Neural cell (in vitro differentiated cells): Measurements from ENCODE around the gene MYNN. TPM values are rescaled to one million over a fixed set of nuclear protein-coding genes. Genes with fewer than 3 reads are reported as not detected.

Experiments
- H2AFZ ChIP-seq: fragments of 200-600, 300-800 bp; sonication (generic), shearing (Covaris generic); 2 replicates; pipeline ENCODE4 v1.6.0; 2014; ENCODE audit warnings: low read depth, mild to moderate bottlenecking, antibody characterized with exemption, low read length, moderate library complexity
- H3F3A ChIP-seq: fragments of 200-600 bp; shearing (Covaris generic); 2 replicates; pipeline ENCODE4 v1.6.1; 2016; ENCODE audit warnings: mild to moderate bottlenecking, moderate library complexity, mixed read lengths, antibody characterized with exemption, low read length; ENCODE audit not compliant: insufficient read depth, poor library complexity, severe bottlenecking
- H3K27ac ChIP-seq: fragments of 200-600, 300-800 bp; sonication (generic), shearing (Covaris generic); 2 replicates; pipeline ENCODE4 v1.5.1; 2014; ENCODE audit warnings: mild to moderate bottlenecking, low read length, moderate library complexity
- H3K27me3 ChIP-seq: fragments of 300-800, 200-600 bp; sonication (generic), shearing (Covaris generic); 2 replicates; pipeline ENCODE4 v1.6.0; 2014; ENCODE audit warnings: mild to moderate bottlenecking, low read depth, low read length, moderate library complexity; ENCODE audit not compliant: insufficient read depth
- H3K36me3 ChIP-seq: fragments of 300-800, 200-600 bp; sonication (generic), shearing (Covaris generic); 2 replicates; pipeline ENCODE4 v1.5.1; 2014; ENCODE audit warnings: mild to moderate bottlenecking, antibody characterized with exemption, low read length, moderate library complexity; ENCODE audit not compliant: insufficient read depth
- H3K4me2 ChIP-seq: fragments of 300-800, 200-600 bp; sonication (generic), shearing (Covaris generic); 2 replicates; pipeline ENCODE4 v1.6.0; 2014; ENCODE audit warnings: mild to moderate bottlenecking, low read length
- H3K4me3 ChIP-seq: fragments of 300-800, 200-600 bp; sonication (generic), shearing (Covaris generic); 2 replicates; pipeline ENCODE4 v1.5.1; 2014; ENCODE audit warnings: mild to moderate bottlenecking, low read length, moderate library complexity
- H3K79me2 ChIP-seq: fragments of 200-600 bp; shearing (Covaris generic); replicated peaks from 2 replicates; pipeline ENCODE4 v1.6.0; 2014; ENCODE audit warnings: mild to moderate bottlenecking, low read length, moderate library complexity; ENCODE audit not compliant: insufficient read depth
- H3K9ac ChIP-seq: fragments of 300-800, 200-600 bp; sonication (generic), shearing (Covaris generic); 2 replicates; pipeline ENCODE4 v1.6.1; 2016; ENCODE audit warnings: mild to moderate bottlenecking, low read length, mixed read lengths
- H3K9me2 ChIP-seq: fragments of 200-600 bp; shearing (Covaris generic); 2 replicates; pipeline ENCODE4 v1.6.1; 2016; ENCODE audit warnings: mild to moderate bottlenecking, low read length, mixed read lengths; ENCODE audit not compliant: insufficient read depth
- H3K9me3 ChIP-seq: fragments of 200-600, 300-800 bp; sonication (generic), shearing (Covaris generic); 2 replicates; pipeline ENCODE4 v1.6.1; 2016; ENCODE audit warnings: mild to moderate bottlenecking, mixed run types, low read length, moderate library complexity, mixed read lengths
- H4K20me1 ChIP-seq: fragments of 200-600 bp; shearing (Covaris generic); 2 replicates; pipeline ENCODE4 v1.6.1; 2016; ENCODE audit warnings: mild to moderate bottlenecking, mixed run types; ENCODE audit not compliant: insufficient read depth
- EP300 ChIP-seq: fragments of 450-650 bp; conservative IDR thresholded peaks from 2 replicates; pipeline ENCODE4 v1.6.1; 2014; ENCODE audit warnings: antibody characterized with exemption, mild to moderate bottlenecking, moderate library complexity; ENCODE audit not compliant: poor library complexity, severe bottlenecking
- EZH2 ChIP-seq: fragments of 200-600, 300-800 bp; shearing (Covaris generic), sonication (generic); IDR thresholded peaks from 2 replicates; pipeline ENCODE4 v1.6.1; 2014; ENCODE audit warnings: antibody characterized with exemption, low read length, borderline replicate concordance, mild to moderate bottlenecking; ENCODE audit not compliant: insufficient read depth, poor library complexity, severe bottlenecking
- MXI1 ChIP-seq: fragments of 450-650 bp; conservative IDR thresholded peaks from 2 replicates; pipeline ENCODE4 v1.6.1; 2014; ENCODE audit warnings: antibody characterized with exemption, mild to moderate bottlenecking; ENCODE audit not compliant: poor library complexity, severe bottlenecking
- POLR2AphosphoS5 ChIP-seq: IDR thresholded peaks from 2 replicates; pipeline ENCODE4 v1.6.1; 2012
- RAD21 ChIP-seq: fragments of 450-650 bp; conservative IDR thresholded peaks from 2 replicates; pipeline ENCODE4 v1.6.1; 2014; ENCODE audit warnings: antibody characterized with exemption, mild to moderate bottlenecking, moderate library complexity
- SMC3 ChIP-seq: fragments of 450-650 bp; conservative IDR thresholded peaks from 2 replicates; pipeline ENCODE4 v1.6.1; 2014; ENCODE audit warnings: antibody characterized with exemption, mild to moderate bottlenecking, moderate library complexity; ENCODE audit not compliant: poor library complexity
- TAF1 ChIP-seq: IDR thresholded peaks from 2 replicates; pipeline ENCODE4 v1.6.1; 2012; ENCODE audit warnings: low read depth
- polyA plus RNA-seq: library from polyadenylated mRNA; depleted of rRNA; stranded (reverse); fragments of >200 nt; gene quantifications from 2 replicates; pipeline ENCODE4 v1.2.3, GENCODE V29; 2014
- TF ChIP-seq, protein P1 (sequence below): fragments of 450-650 bp; IDR thresholded peaks from 2 replicates; pipeline ENCODE4 v1.5.1; 2014; ENCODE audit warnings: antibody characterized with exemption, mild to moderate bottlenecking, moderate library complexity; ENCODE audit not compliant: poor library complexity, severe bottlenecking
- TF ChIP-seq, protein P2 (sequence below): IDR thresholded peaks from 2 replicates; pipeline ENCODE4 v1.6.1; 2012; ENCODE audit warnings: borderline replicate concordance

The MYNN gene
- polyA plus RNA-seq, 1 donor from 2014 or later, result 27.0 TPM

DNA sequence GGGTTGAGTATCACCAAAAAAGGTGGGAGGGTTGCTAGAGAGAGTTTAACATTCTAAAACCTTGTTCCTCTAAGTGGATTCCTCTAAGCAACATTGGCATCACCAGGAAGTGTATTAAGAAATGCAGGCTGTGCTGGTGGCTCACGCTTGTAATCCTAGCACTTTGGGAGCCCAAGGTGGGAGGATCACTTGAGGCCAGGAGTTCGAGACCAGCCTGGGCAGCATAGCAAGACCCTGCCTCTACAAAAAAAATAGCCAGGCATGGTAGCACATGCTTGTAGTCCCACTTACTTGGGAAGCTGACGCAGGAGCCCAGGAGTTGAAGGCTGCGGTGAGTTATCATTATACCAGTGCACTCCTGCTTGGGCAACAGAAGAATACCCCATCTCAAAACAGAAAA is 4.6 kb downstream of the MYNN start:
- H3K9me3 ChIP-seq, result no peaks in the 10 kb centered on the region
- no peak overlapping the region for H2AFZ ChIP-seq
- H3K9me2 ChIP-seq, result no peaks in the 10 kb centered on the region
- H3F3A ChIP-seq, result no peaks in the 10 kb centered on the region
- no peak overlapping the region for H3K4me3 ChIP-seq
- no peak overlapping the region for H3K9ac ChIP-seq
- H3K4me2 ChIP-seq, result no peak overlapping the region
- TF ChIP-seq, protein P1, sequence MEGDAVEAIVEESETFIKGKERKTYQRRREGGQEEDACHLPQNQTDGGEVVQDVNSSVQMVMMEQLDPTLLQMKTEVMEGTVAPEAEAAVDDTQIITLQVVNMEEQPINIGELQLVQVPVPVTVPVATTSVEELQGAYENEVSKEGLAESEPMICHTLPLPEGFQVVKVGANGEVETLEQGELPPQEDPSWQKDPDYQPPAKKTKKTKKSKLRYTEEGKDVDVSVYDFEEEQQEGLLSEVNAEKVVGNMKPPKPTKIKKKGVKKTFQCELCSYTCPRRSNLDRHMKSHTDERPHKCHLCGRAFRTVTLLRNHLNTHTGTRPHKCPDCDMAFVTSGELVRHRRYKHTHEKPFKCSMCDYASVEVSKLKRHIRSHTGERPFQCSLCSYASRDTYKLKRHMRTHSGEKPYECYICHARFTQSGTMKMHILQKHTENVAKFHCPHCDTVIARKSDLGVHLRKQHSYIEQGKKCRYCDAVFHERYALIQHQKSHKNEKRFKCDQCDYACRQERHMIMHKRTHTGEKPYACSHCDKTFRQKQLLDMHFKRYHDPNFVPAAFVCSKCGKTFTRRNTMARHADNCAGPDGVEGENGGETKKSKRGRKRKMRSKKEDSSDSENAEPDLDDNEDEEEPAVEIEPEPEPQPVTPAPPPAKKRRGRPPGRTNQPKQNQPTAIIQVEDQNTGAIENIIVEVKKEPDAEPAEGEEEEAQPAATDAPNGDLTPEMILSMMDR, result no peak
- TF ChIP-seq EZH2 (no peak), POLR2AphosphoS5 (no peak), MXI1 (no peak), EP300 (no peak), RAD21 (no peak), SMC3 (no peak), TAF1 (no peak)
- TF ChIP-seq, protein P2, sequence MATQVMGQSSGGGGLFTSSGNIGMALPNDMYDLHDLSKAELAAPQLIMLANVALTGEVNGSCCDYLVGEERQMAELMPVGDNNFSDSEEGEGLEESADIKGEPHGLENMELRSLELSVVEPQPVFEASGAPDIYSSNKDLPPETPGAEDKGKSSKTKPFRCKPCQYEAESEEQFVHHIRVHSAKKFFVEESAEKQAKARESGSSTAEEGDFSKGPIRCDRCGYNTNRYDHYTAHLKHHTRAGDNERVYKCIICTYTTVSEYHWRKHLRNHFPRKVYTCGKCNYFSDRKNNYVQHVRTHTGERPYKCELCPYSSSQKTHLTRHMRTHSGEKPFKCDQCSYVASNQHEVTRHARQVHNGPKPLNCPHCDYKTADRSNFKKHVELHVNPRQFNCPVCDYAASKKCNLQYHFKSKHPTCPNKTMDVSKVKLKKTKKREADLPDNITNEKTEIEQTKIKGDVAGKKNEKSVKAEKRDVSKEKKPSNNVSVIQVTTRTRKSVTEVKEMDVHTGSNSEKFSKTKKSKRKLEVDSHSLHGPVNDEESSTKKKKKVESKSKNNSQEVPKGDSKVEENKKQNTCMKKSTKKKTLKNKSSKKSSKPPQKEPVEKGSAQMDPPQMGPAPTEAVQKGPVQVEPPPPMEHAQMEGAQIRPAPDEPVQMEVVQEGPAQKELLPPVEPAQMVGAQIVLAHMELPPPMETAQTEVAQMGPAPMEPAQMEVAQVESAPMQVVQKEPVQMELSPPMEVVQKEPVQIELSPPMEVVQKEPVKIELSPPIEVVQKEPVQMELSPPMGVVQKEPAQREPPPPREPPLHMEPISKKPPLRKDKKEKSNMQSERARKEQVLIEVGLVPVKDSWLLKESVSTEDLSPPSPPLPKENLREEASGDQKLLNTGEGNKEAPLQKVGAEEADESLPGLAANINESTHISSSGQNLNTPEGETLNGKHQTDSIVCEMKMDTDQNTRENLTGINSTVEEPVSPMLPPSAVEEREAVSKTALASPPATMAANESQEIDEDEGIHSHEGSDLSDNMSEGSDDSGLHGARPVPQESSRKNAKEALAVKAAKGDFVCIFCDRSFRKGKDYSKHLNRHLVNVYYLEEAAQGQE, result no peak
- H4K20me1 ChIP-seq, result no peaks in the 10 kb centered on the region
- H3K79me2 ChIP-seq, result peaks cover 26% of the 10 kb centered on the region
- peaks cover 10% of the 10 kb centered on the region for H3K36me3 ChIP-seq
- H3K27ac ChIP-seq, result no peak overlapping the region
- H3K27me3 ChIP-seq, result no peaks in the 10 kb centered on the region

DNA sequence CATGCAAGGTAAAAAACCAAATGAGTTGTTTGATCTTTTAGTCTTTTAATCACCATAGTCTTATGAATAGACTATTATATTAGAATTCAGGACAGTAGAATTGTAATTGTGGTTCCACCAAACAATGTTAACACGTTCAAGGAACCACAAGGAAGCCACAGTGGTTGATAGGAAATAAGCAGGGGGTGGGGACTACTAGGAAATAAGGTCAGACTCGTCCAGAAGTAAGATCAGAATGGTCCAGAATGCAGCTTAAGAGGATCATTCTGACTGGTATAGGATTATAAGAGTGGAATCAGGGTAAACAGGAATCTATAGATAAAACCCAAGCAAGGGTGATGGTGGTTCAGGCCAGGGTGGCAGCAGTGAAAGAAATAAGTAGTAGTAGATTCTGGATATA is 7.5 kb downstream of the MYNN start:
- no peak overlapping the region for H3K9ac ChIP-seq
- peaks cover 16% of the 10 kb centered on the region for H3K36me3 ChIP-seq
- H3K79me2 ChIP-seq, result peaks cover 12% of the 10 kb centered on the region
- no peaks in the 10 kb centered on the region for H3K9me2 ChIP-seq
- no peak for TF ChIP-seq MXI1
- no peak for TF ChIP-seq POLR2AphosphoS5
- no peak for TF ChIP-seq EP300
- no peak for TF ChIP-seq EZH2
- TF ChIP-seq SMC3, result no peak
- no peak for TF ChIP-seq TAF1
- no peak for TF ChIP-seq RAD21
- TF ChIP-seq, protein P2, result no peak
- TF ChIP-seq, protein P1, result no peak
- H3K9me3 ChIP-seq, result no peaks in the 10 kb centered on the region
- no peaks in the 10 kb centered on the region for H4K20me1 ChIP-seq
- H3K27ac ChIP-seq, result no peak overlapping the region
- H3K4me3 ChIP-seq, result no peak overlapping the region
- no peak overlapping the region for H3K4me2 ChIP-seq
- no peak overlapping the region for H2AFZ ChIP-seq
- no peaks in the 10 kb centered on the region for H3F3A ChIP-seq
- no peaks in the 10 kb centered on the region for H3K27me3 ChIP-seq
